ENCODE measurements around the gene GGCT.

GGCT gene

DNA sequence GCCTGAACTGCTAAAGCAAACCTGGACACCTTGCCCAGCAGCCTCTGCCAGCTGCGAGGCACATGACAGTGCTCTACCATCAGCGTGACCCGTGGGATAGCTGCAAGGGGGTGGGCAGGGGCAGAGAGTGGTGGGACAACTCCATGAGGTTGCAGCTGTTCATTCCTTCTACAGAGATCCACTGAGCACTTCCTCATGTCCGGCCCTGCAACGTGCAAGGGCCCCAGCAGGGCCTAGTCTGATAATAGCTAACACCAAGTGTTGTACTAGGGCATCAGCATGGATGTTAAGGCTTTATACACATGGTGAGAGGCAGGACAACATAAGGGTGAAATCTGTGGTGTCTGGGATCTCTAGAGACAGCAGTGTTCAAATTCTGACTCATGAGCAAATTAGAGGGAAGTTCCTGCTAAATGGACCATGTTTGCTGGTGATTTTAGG lies 40.4 kb downstream of the GGCT start:
- no peak overlapping the region for H3K27ac ChIP-seq
- TF ChIP-seq, protein P1, sequence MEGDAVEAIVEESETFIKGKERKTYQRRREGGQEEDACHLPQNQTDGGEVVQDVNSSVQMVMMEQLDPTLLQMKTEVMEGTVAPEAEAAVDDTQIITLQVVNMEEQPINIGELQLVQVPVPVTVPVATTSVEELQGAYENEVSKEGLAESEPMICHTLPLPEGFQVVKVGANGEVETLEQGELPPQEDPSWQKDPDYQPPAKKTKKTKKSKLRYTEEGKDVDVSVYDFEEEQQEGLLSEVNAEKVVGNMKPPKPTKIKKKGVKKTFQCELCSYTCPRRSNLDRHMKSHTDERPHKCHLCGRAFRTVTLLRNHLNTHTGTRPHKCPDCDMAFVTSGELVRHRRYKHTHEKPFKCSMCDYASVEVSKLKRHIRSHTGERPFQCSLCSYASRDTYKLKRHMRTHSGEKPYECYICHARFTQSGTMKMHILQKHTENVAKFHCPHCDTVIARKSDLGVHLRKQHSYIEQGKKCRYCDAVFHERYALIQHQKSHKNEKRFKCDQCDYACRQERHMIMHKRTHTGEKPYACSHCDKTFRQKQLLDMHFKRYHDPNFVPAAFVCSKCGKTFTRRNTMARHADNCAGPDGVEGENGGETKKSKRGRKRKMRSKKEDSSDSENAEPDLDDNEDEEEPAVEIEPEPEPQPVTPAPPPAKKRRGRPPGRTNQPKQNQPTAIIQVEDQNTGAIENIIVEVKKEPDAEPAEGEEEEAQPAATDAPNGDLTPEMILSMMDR (conservative IDR thresholded peaks at IDR 0.05) = no peak

DNA sequence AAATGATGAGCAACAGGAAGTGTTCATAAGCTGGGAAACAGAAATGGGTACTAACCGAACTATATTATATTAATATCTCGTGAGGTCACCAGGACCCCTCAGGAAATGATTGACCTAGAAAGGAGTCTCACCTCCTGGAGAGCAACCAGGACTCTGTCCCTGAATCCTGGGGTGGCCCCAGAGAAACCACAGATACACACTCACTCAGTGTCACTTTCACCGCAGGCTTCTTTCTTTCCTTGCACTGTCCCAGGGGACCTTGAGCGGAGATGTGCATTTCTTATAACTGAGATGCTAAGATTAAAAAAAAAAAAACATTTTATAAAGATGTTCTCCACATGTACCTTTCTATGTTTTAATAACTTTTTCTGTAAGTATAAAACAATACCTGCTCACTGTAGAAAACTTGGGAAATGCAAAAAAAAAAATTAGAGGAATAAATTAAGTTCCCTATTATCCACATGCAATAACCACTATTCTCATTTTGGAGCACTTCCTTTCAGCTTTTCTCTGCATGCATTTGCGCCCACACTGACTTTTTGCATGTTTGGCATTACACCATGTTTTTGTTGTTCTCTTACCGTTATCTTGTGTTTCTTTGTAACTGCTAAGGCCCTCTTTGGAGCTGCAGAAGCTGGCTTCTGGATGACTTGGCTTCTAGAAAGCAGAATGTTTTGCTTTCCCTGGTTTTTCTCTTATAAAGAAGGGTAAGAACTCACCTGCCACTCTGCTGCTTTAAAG lies 41.1 kb downstream of the GGCT start:
- no peak overlapping the region for H3K27ac ChIP-seq

DNA sequence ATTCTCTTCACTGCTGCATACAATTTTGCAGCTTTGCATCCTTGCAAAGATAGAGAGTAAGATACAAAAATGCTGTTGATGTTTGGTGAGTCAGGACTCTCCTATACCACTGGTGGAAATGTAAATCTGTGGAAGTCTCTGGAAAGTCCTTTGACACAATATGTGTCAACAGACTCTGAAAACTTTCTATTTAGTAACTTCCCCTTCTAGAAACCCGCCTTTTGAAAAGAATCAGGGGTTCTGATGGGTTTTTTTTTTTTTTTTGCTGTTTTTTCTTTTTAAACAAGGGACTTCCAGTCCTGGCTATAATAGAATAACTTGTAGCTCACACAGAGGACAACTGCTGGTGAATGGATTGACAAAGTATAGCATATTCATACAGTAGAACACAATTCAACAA lies 42.5 kb downstream of the GGCT start:
- TF ChIP-seq, protein P1 (conservative IDR thresholded peaks at IDR 0.05) = no peak
- H3K27ac ChIP-seq = no peak overlapping the region

More for the DNA sequence above, 41.1 kb downstream of the GGCT start:
- TF ChIP-seq, protein P1 (conservative IDR thresholded peaks at IDR 0.05) = no peak

DNA sequence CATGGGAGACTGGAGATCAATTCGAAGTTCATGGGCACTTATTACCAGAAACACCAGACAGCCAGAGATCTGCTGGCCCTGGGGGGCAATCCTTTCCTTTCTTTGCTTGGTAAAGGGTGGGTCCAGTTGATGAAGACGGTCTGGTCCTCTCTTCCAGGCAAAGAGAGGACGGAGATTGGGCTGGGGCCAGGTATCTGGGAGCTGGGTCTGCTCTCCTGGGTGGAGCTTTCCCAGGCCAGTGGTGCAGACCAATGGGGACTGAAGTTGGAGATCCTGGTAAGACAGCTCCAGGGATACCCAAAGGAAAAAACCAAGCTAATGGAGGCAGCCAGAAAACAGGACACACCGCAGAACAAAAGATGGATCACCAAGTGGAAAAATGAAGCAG lies 44.4 kb downstream of the GGCT start:
- no peak overlapping the region for H3K27ac ChIP-seq
- TF ChIP-seq, protein P1 (conservative IDR thresholded peaks at IDR 0.05) = no peak

DNA sequence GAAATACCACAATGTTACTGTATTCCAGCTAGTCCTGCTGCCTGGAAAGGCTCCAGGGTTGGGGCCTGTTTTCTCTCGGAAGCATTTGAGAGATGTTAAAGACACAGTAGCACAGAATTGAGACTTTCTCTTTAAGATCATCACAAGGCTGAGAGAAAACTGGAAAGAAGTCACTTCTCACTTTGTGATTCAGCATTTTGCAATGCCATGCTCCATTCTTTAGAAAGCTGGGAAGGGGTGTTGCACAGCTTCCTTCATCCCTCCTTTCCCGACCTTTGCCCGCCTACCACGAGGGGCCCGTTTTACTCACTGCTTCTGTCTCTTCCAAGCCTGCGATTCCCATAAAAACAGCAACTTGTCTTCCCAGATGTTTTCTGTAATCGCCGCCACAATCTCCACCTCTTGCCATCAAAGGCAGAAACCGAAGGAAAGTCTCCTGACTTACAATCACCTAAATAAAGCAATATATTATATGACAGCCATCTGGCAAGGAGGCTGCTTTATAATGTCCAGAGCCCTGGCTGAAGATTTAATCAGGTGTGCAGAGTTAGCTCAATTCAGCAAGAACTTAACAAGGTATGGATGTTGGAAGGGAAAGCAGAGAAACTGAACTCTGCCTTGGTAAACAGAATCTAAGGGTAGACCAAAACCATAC lies 44.9 kb downstream of the GGCT start:
- no peak overlapping the region for H3K27ac ChIP-seq
- TF ChIP-seq, protein P1 (conservative IDR thresholded peaks at IDR 0.05) = no peak

DNA sequence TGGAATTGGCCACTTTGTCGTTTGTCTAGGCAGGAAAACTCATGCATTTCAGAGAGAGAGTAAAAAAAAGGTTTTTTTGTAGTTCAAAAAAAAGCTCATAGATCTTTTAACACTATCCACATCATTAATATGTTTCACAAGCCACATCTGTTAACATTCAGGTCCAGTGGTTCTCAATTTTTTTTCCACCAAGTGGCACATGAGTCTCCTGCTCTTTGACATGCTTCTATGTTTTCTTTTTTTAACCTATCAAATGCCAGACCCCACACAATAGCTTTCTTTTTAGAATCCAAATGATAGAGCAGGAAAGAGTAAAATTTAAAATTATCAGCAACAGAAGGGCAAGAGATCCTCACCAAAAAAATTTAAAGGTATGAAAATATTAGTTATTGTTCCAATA lies 46.3 kb downstream of the GGCT start:
- TF ChIP-seq, protein P1 (conservative IDR thresholded peaks at IDR 0.05) = no peak
- no peak overlapping the region for H3K27ac ChIP-seq

DNA sequence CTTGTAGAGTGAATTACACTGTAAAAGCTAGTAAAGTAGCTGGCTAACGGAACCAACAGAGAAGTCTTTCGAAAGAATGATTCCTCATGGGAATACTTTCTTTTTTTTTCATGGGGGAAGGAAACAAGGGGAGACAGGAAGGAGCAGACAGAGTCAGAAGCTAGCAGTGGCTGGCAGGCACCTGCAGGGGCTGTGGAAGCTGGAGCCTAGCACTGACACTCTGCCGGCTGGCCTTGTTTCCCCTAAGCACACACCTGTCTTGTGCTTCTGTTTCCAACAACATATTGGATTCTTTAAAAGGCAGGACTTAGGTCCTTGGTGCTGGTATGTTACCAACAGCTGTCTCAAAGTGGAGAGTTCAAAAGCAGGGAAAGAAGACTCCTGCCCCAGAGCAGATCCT lies 50.7 kb downstream of the GGCT start:
- no peak overlapping the region for H3K27ac ChIP-seq
- TF ChIP-seq, protein P1 (conservative IDR thresholded peaks at IDR 0.05) = no peak

Data from VCaP (cell line).